Kidney (tissue), 14 donors: ENCODE data around the gene SULT1C2. TPM values are rescaled to one million over a fixed set of nuclear protein-coding genes. Genes with fewer than 3 reads are reported as not detected.

ENCODE experiments used
- DNase-seq, 5 donors: peaks; one replicate each; pipeline ENCODE4 v3.0.0-alpha.2; 2013 to 2020
- FAIRE-seq: peaks from 2 replicates; lab custom pipeline; 2012; peaks lifted over from hg19 to GRCh38; lab: Jason Lieb, UNC
- H3K27ac ChIP-seq, 2 donors: one replicate each; pipeline ENCODE4 v1.7.0; 2013; ENCODE audit warnings: low read depth in 2 of 2, low read length in 2 of 2, inconsistent platforms in 1 of 2
- H3K27me3 ChIP-seq: one replicate; pipeline ENCODE4 v1.7.1; 2013; ENCODE audit warnings: low read length, inconsistent platforms; ENCODE audit not compliant: control insufficient read depth, insufficient read depth
- H3K36me3 ChIP-seq, 3 donors: one replicate each; pipeline versions ENCODE4 v1.7.0 to v1.7.1; 2013; ENCODE audit warnings: low read length in 3 of 3, control low read depth in 1 of 3, inconsistent platforms in 1 of 3; ENCODE audit not compliant: insufficient read depth in 3 of 3, control insufficient read depth in 2 of 3
- H3K4me1 ChIP-seq, 3 donors: one replicate each; pipeline versions ENCODE4 v1.7.0 to v1.7.1; 2013; ENCODE audit warnings: low read length in 3 of 3, inconsistent platforms in 1 of 3, low read depth in 1 of 3; ENCODE audit not compliant: control insufficient read depth in 2 of 3, insufficient read depth in 2 of 3
- H3K4me3 ChIP-seq, 3 donors: one replicate each; pipeline versions ENCODE4 v1.7.0 to v1.8.1; 2013; ENCODE audit warnings: low read length in 3 of 3, control low read depth in 1 of 3, inconsistent platforms in 1 of 3
- H3K9ac ChIP-seq, 3 donors: one replicate each; pipeline versions ENCODE4 v1.7.0 to v1.7.1; 2013; ENCODE audit warnings: low read length in 3 of 3, control low read depth in 1 of 3, inconsistent platforms in 1 of 3
- H3K9me3 ChIP-seq, 3 donors: one replicate each; pipeline versions ENCODE4 v1.7.0 to v1.7.1; 2013; ENCODE audit warnings: low read length in 3 of 3, control low read depth in 1 of 3, inconsistent platforms in 1 of 3; ENCODE audit not compliant: control insufficient read depth in 2 of 3, insufficient read depth in 1 of 3
- CTCF ChIP-seq: IDR thresholded peaks from 3 replicates; pipeline ENCODE4 v1.5.1; 2012; ENCODE audit warnings: mild to moderate bottlenecking, moderate library complexity, borderline replicate concordance; ENCODE audit not compliant: insufficient read depth; ENCODE audit errors: extremely low read depth
- intact Hi-C: fragments of 100-400 bp; cut with DNase I; formaldehyde crosslinking; loops from one replicate; pipeline ENCODE4 v1.11.1; 2022
- polyA plus RNA-seq: library from polyadenylated mRNA; stranded (reverse); fragments of 350-450 nt; fragmentation: Illumina TruSeq; extraction: RNeasy Lipid Tissue Mini Kit (QIAGEN cat#74804); gene quantifications from one replicate; pipeline ENCODE4 v1.2.3, GENCODE V29; 2014; ENCODE audit warnings: low read depth, low replicate concordance; ENCODE audit not compliant: insufficient read depth
- total RNA-seq: library from RNA; stranded (reverse); fragmentation: NEBNext Ultra II Directional; extraction: Animal tissue kit (Norgen Biotek cat#: 25700); gene quantifications from one replicate; pipeline ENCODE4 v1.2.1, GENCODE V29; 2021
- donor health status: control.
- donor health status: control.
- donor health status: control.
- donor health status: control.
- donor health status: control.
- donor health status: DM: yes; HTN: yes; CAD: no.
- donor health status: Normal renal cell carcinoma (clear cell type).

The SULT1C2 gene
- total and polyA plus RNA-seq, 2 donors from 2014 or later, result 67.4 to 117 TPM

GRCh38 chr2:108266218-108266617 lies 22.5 kb upstream of the SULT1C2 start:
- no peaks in the 10 kb centered on the region for H3K36me3 ChIP-seq
- intact Hi-C loops, result no loop called here
- peak in 2 of 5 donors; percentile 41 to 47 for DNase-seq
- no peak overlapping the region for H3K9ac ChIP-seq
- FAIRE-seq, result no peak
- peaks cover 2 to 16% (median 3%) of the 10 kb centered on the region in 3 donors for H3K4me1 ChIP-seq
- H3K9me3 ChIP-seq, result no peaks in the 10 kb centered on the region
- no peak for TF ChIP-seq CTCF
- no peak overlapping the region for H3K27ac ChIP-seq
- no peak overlapping the region for H3K4me3 ChIP-seq
- H3K27me3 ChIP-seq, result no peaks in the 10 kb centered on the region

GRCh38 chr2:108267101-108267500 lies 21.6 kb upstream of the SULT1C2 start:
- no peak for FAIRE-seq
- Histone ChIP-seq H3K27me3 (no peaks in the 10 kb centered on the region), H3K4me3 (no peak overlapping the region), H3K27ac (peak overlapping the region in 1 of 2 donors; percentile 41), H3K4me1 (peaks cover 3 to 21% (median 6%) of the 10 kb centered on the region in 3 donors), H3K9me3 (no peaks in the 10 kb centered on the region), H3K36me3 (no peaks in the 10 kb centered on the region), H3K9ac (no peak overlapping the region)
- no peak for TF ChIP-seq CTCF
- intact Hi-C loops, result no loop called here
- peak in 2 of 5 donors; percentile 27 to 75 for DNase-seq

- Histone ChIP-seq H3K27ac (peak overlapping the region in 1 of 2 donors; percentile 41), H3K9ac (no peak overlapping the region), H3K36me3 (no peaks in the 10 kb centered on the region), H3K4me3 (no peak overlapping the region), H3K27me3 (no peaks in the 10 kb centered on the region), H3K9me3 (no peaks in the 10 kb centered on the region), H3K4me1 (peaks cover 3 to 14% (median 6%) of the 10 kb centered on the region in 3 donors)
- intact Hi-C loops, result no loop called here
- TF ChIP-seq CTCF, result no peak
- FAIRE-seq, result no peak
- DNase-seq, result peak in 1 of 5 donors; percentile 35
Measured at GRCh38 chr2:108268001-108268400, 20.7 kb upstream of the SULT1C2 start.

GRCh38 chr2:108270346-108270745 lies 18.3 kb upstream of the SULT1C2 start:
- Histone ChIP-seq H3K36me3 (no peaks in the 10 kb centered on the region), H3K9ac (no peak overlapping the region), H3K27ac (no peak overlapping the region), H3K4me1 (peaks cover 3 to 14% (median 6%) of the 10 kb centered on the region in 3 donors), H3K27me3 (no peaks in the 10 kb centered on the region), H3K9me3 (no peaks in the 10 kb centered on the region), H3K4me3 (no peak overlapping the region)
- DNase-seq (no peak), FAIRE-seq (no peak)
- intact Hi-C loops, result no loop called here
- TF ChIP-seq CTCF, result no peak
